ENCODE results near the gene LYPD6B.

- TF ChIP-seq RAD21 (IDR thresholded peaks at IDR 0.05; ENCODE audit: low read depth) (no peak), TCF12 (IDR thresholded peaks at IDR 0.05; ENCODE audit: low read depth) (no peak), CEBPB (IDR thresholded peaks at IDR 0.05) (no peak), EP300 (IDR thresholded peaks at IDR 0.05; ENCODE audit: borderline replicate concordance) (no peak), TAF1 (IDR thresholded peaks at IDR 0.05; ENCODE audit: low read depth) (no peak), ZBTB7A (IDR thresholded peaks at IDR 0.05; ENCODE audit: low read depth) (no peak), YY1 (IDR thresholded peaks at IDR 0.05; ENCODE audit: low read depth) (no peak)
- TF ChIP-seq, protein P1, sequence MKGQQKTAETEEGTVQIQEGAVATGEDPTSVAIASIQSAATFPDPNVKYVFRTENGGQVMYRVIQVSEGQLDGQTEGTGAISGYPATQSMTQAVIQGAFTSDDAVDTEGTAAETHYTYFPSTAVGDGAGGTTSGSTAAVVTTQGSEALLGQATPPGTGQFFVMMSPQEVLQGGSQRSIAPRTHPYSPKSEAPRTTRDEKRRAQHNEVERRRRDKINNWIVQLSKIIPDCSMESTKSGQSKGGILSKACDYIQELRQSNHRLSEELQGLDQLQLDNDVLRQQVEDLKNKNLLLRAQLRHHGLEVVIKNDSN (IDR thresholded peaks at IDR 0.05) = no peak
- TF ChIP-seq, protein P2, sequence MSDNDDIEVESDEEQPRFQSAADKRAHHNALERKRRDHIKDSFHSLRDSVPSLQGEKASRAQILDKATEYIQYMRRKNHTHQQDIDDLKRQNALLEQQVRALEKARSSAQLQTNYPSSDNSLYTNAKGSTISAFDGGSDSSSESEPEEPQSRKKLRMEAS (IDR thresholded peaks at IDR 0.05) = no peak
- TF ChIP-seq, protein P3, sequence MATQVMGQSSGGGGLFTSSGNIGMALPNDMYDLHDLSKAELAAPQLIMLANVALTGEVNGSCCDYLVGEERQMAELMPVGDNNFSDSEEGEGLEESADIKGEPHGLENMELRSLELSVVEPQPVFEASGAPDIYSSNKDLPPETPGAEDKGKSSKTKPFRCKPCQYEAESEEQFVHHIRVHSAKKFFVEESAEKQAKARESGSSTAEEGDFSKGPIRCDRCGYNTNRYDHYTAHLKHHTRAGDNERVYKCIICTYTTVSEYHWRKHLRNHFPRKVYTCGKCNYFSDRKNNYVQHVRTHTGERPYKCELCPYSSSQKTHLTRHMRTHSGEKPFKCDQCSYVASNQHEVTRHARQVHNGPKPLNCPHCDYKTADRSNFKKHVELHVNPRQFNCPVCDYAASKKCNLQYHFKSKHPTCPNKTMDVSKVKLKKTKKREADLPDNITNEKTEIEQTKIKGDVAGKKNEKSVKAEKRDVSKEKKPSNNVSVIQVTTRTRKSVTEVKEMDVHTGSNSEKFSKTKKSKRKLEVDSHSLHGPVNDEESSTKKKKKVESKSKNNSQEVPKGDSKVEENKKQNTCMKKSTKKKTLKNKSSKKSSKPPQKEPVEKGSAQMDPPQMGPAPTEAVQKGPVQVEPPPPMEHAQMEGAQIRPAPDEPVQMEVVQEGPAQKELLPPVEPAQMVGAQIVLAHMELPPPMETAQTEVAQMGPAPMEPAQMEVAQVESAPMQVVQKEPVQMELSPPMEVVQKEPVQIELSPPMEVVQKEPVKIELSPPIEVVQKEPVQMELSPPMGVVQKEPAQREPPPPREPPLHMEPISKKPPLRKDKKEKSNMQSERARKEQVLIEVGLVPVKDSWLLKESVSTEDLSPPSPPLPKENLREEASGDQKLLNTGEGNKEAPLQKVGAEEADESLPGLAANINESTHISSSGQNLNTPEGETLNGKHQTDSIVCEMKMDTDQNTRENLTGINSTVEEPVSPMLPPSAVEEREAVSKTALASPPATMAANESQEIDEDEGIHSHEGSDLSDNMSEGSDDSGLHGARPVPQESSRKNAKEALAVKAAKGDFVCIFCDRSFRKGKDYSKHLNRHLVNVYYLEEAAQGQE (IDR thresholded peaks at IDR 0.05; ENCODE audit: low read depth) = no peak
Observed at GRCh38 chr2:149077861-149078260, 39.4 kb downstream of the LYPD6B start.

Measured in Ishikawa (cell line).